Lung (tissue), 12 donors: Measurements from ENCODE around the gene THRA. TPM values are rescaled to one million over a fixed set of nuclear protein-coding genes. Genes with fewer than 3 reads are reported as not detected.

Source experiments
- ATAC-seq: fragments of 200-7000 bp; cut with Tn5 transposase; one replicate; pipeline ENCODE4 v1.9.1; 2020; ENCODE audit warnings: moderate number of reproducible peaks; ENCODE audit not compliant: insufficient read depth, low FRiP score
- DNase-seq, 3 donors: peaks; one replicate each; pipeline ENCODE4 v3.0.0-alpha.2; 2013 to 2017
- H3K27ac ChIP-seq, 2 donors: one replicate each; pipeline ENCODE4 v1.5.1; 2013; ENCODE audit warnings: mild to moderate bottlenecking in 2 of 2, moderate library complexity in 2 of 2, control low read depth in 1 of 2, inconsistent platforms in 1 of 2, low read depth in 1 of 2, low read length in 1 of 2
- H3K27me3 ChIP-seq, 3 donors: one replicate each; pipeline ENCODE4 v1.5.1; 2013; ENCODE audit warnings: low read length in 2 of 3; ENCODE audit not compliant: control insufficient read depth in 3 of 3, insufficient read depth in 3 of 3
- H3K36me3 ChIP-seq, 4 donors: one replicate each; pipeline ENCODE4 v1.5.1; 2013; ENCODE audit warnings: low read length in 4 of 4, mild to moderate bottlenecking in 1 of 4, moderate library complexity in 1 of 4; ENCODE audit not compliant: control insufficient read depth in 4 of 4, insufficient read depth in 4 of 4
- H3K4me1 ChIP-seq, 5 donors: one replicate each; pipeline ENCODE4 v1.5.1; 2013; ENCODE audit warnings: low read length in 5 of 5, mild to moderate bottlenecking in 2 of 5, moderate library complexity in 1 of 5; ENCODE audit not compliant: control insufficient read depth in 5 of 5, insufficient read depth in 5 of 5
- H3K4me3 ChIP-seq: one replicate; pipeline ENCODE4 v1.5.1; 2013; ENCODE audit warnings: mild to moderate bottlenecking, control low read depth, moderate library complexity
- H3K9ac ChIP-seq, 2 donors: one replicate each; pipeline ENCODE4 v1.5.1; 2013; ENCODE audit warnings: low read length in 2 of 2, control low read depth in 1 of 2; ENCODE audit not compliant: insufficient read depth in 1 of 2
- H3K9me3 ChIP-seq, 4 donors: one replicate each; pipeline ENCODE4 v1.5.1; 2013; ENCODE audit warnings: low read length in 3 of 4, mild to moderate bottlenecking in 1 of 4, moderate library complexity in 1 of 4; ENCODE audit not compliant: control insufficient read depth in 4 of 4, insufficient read depth in 3 of 4
- CTCF ChIP-seq: IDR thresholded peaks from 2 replicates; pipeline ENCODE4 v1.5.1; 2012; ENCODE audit warnings: mild to moderate bottlenecking; ENCODE audit errors: control extremely low read depth, extremely low read depth
- WGBS, 2 donors: extraction: QIAGEN DNeasy Blood & Tissue Kit; methylation state at CpG; one replicate each; pipeline ENCODE4 v1.1.7; 2013; 5-methylcytosine and 5-hydroxymethylcytosine counted together
- polyA plus RNA-seq, 2 donors: library from polyadenylated mRNA; stranded (reverse); fragments of 200-250 nt; gene quantifications; one replicate each; pipeline ENCODE4 v1.2.1, GENCODE V29; 2013
- total RNA-seq, 2 donors: library from RNA; depleted of rRNA in 1 of 2; stranded (reverse); fragments of >200 nt in 1 of 2; gene quantifications; one replicate each; pipeline ENCODE4 v1.2.1, GENCODE V29; 2014 to 2021
- donor health status: control.
- donor health status: control.
- donor health status: Bipolar disorder and iron deficiency.
- donor health status: healthy.
- donor health status: DM: yes; HTN: yes; CAD: no.

THRA gene
- total and polyA plus RNA-seq, 4 donors: 28.5 to 55.9 (median 37.5) TPM

- peaks cover 0 to 28% (median 16%) of the 10 kb centered on the region in 4 donors for H3K36me3 ChIP-seq
- H3K27me3 ChIP-seq: no peaks in the 10 kb centered on the region
- peak; percentile 92 to 97 (median 96) for DNase-seq
- H3K9ac ChIP-seq: peak overlapping the region in 1 of 2 donors; percentile 26
- no peak overlapping the region for H3K4me3 ChIP-seq
- TF ChIP-seq CTCF: peak; percentile 55
- no peaks in the 10 kb centered on the region for H3K9me3 ChIP-seq
- peak overlapping the region; percentile 70 to 87 for H3K27ac ChIP-seq
- peaks cover 0 to 7% (median 4%) of the 10 kb centered on the region in 5 donors for H3K4me1 ChIP-seq
- WGBS, 2 donors: 29 to 46% methylated on average over 11 of the region's 11 CpGs
- peak; percentile 58 for ATAC-seq
Observed at GRCh38 chr17:40038882-40039513, 23.8 kb upstream of the THRA start.

- TF ChIP-seq CTCF: no peak
- H3K4me3 ChIP-seq: no peak overlapping the region
- peaks cover 0 to 7% (median 4%) of the 10 kb centered on the region in 5 donors for H3K4me1 ChIP-seq
- ATAC-seq: no peak
- H3K36me3 ChIP-seq: peaks cover 0 to 16% (median 5%) of the 10 kb centered on the region in 4 donors
- H3K27ac ChIP-seq: no peak overlapping the region
- H3K9me3 ChIP-seq: no peaks in the 10 kb centered on the region
- H3K9ac ChIP-seq: no peak overlapping the region
- 91 to 93% methylated on average over 2 of the region's 2 CpGs for whole genome bisulfite sequencing, 2 donors
- no peak for DNase-seq
- H3K27me3 ChIP-seq: no peaks in the 10 kb centered on the region
Observed at GRCh38 chr17:40041196-40041595, 21.6 kb upstream of the THRA start.

- Histone ChIP-seq H3K9ac (no peak overlapping the region), H3K27ac (no peak overlapping the region), H3K36me3 (peaks cover 0 to 9% (median 4%) of the 10 kb centered on the region in 4 donors), H3K4me3 (no peak overlapping the region), H3K4me1 (peaks cover 0 to 14% (median 4%) of the 10 kb centered on the region in 5 donors), H3K27me3 (peaks cover 0 to 3% (median 0%) of the 10 kb centered on the region in 3 donors), H3K9me3 (no peaks in the 10 kb centered on the region)
- no peak for TF ChIP-seq CTCF
- no peak for ATAC-seq
- 78 to 90% methylated on average over 6 of the region's 6 CpGs for WGBS, 2 donors
- no peak for DNase-seq
Observed at GRCh38 chr17:40056379-40057015, 6.3 kb upstream of the THRA start.
